Epithelial cell of esophagus (primary cell): ENCODE results near the gene LINC01488.

Experiments
- DNase-seq: peaks from one replicate; pipeline ENCODE4 v3.0.0; 2010; ENCODE audit warnings: low read depth
- H3K4me3 ChIP-seq: 2 replicates; pipeline ENCODE4 v1.5.1; 2011; ENCODE audit warnings: mild to moderate bottlenecking, low read length, control low read depth
- CTCF ChIP-seq: IDR thresholded peaks from 2 replicates; pipeline ENCODE4 v1.5.1; 2011; ENCODE audit warnings: low read depth, mild to moderate bottlenecking, low read length, control low read depth, inconsistent platforms; ENCODE audit not compliant: insufficient read depth; ENCODE audit errors: missing control alignments

Gene LINC01488

GRCh38 chr11:69541501-69542313 is 60.2 kb downstream of the LINC01488 start:
- TF ChIP-seq CTCF, result no peak
- peak; percentile 25 for DNase-seq
- H3K4me3 ChIP-seq, result no peak overlapping the region

DNA sequence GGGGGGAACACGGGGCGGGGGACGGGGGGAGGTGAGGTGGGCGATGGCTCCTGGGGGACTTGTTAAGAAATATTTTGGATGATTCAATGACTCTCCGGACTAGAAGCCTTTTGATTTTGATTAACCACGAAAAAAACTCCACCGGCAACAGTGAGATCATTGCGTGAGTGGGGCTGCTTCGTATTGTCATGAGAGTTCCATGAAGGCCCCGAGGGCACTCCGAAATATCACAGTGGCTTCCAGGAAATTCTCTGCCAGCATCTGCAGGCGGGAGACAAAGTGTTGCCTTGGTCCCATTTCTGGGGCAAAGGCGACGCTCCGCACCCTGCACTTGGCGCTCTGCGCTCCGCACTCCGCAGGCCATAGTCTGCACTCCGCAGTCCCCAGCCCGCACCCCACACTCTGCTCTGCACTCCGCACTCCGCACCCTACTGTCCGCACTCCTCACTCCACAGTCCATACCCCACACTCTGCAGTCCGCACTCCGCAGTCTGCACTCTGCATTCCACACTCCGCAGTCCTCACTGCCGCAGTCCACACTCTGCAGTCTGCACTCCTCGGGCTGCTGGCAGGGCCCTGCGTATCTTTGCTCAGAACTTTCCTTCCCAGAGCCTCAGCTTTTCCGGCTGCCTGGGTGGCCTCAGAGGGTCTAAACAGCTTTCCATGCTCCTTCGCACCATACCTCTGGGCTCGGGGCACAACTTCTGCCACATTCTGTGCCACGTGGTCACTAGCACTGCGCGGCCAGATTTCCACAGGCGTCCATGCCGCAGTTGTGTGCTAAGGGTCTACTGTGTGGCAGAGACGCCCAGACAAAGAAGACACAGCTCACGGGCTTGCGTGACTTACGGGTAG is 61.1 kb downstream of the LINC01488 start:
- no peak overlapping the region for H3K4me3 ChIP-seq
- no peak for TF ChIP-seq CTCF
- no peak for DNase-seq
